NCI-H1092 treated with DMSO at 0.1 percent for 48 hours (cell line): ENCODE data around the gene OOSP3.
"Not testable (repeated sequence)": the region's sequence is repeated elsewhere in the genome, so short reads cannot be mapped to it uniquely, and the experiment has no call there.

Experiments
- DNase-seq: peaks from one replicate; lab custom pipeline; 2025; lab: John Stamatoyannopoulos, UW

OOSP3 gene

GRCh38 chr11:59877325-59877724 lies 1.3 kb upstream of the OOSP3 start:
- no peak for DNase-seq

GRCh38 chr11:59877784-59878183 lies 798 bp upstream of the OOSP3 start:
- DNase-seq: no peak

GRCh38 chr11:59879567-59879966 lies 985 bp downstream of the OOSP3 start:
- DNase-seq: no peak

- DNase-seq: no peak
These were observed 5.0 kb downstream of the OOSP3 start for GRCh38 chr11:59883597-59883996.

- not testable (repeated sequence) for DNase-seq
These were observed 8.6 kb downstream of the OOSP3 start for GRCh38 chr11:59887156-59887555.

- DNase-seq: no peak
These were observed 13.2 kb downstream of the OOSP3 start for GRCh38 chr11:59891781-59892181.

GRCh38 chr11:59894616-59895015 lies 16.0 kb downstream of the OOSP3 start:
- no peak for DNase-seq

GRCh38 chr11:59898046-59898445 lies 19.5 kb downstream of the OOSP3 start:
- DNase-seq: no peak

- DNase-seq: no peak
These were observed 20.1 kb downstream of the OOSP3 start for GRCh38 chr11:59898650-59899049.

- no peak for DNase-seq
These were observed 20.9 kb downstream of the OOSP3 start for GRCh38 chr11:59899532-59899931.

- DNase-seq: no peak
These were observed 22.0 kb downstream of the OOSP3 start for GRCh38 chr11:59900366-59901126.

GRCh38 chr11:59901306-59901705 lies 22.7 kb downstream of the OOSP3 start:
- DNase-seq: no peak

GRCh38 chr11:59903569-59903968 lies 25.0 kb downstream of the OOSP3 start:
- DNase-seq: not testable (repeated sequence)

- DNase-seq: no peak
These were observed 39.9 kb downstream of the OOSP3 start for GRCh38 chr11:59918480-59918879.

GRCh38 chr11:59918987-59919589 lies 40.5 kb downstream of the OOSP3 start:
- peak; percentile 2 for DNase-seq

- no peak for DNase-seq
These were observed 45.2 kb downstream of the OOSP3 start for GRCh38 chr11:59923813-59924212.

GRCh38 chr11:59931688-59932087 lies 53.1 kb downstream of the OOSP3 start:
- no peak for DNase-seq

GRCh38 chr11:59938132-59938531 lies 59.5 kb downstream of the OOSP3 start, which contains the start of gene OOSP1:
Gene OOSP1 (plus strand): TSS chr11:59938432. CDS start chr11:59938455, 23 bp downstream.
- no peak for DNase-seq

- DNase-seq: no peak
These were observed 60.1 kb downstream of the OOSP3 start for GRCh38 chr11:59938718-59939117.

- DNase-seq: no peak
These were observed 60.9 kb downstream of the OOSP3 start for GRCh38 chr11:59939482-59939881.

GRCh38 chr11:59941091-59941490 lies 62.5 kb downstream of the OOSP3 start:
- DNase-seq: no peak

GRCh38 chr11:59943997-59944714 lies 65.6 kb downstream of the OOSP3 start:
- DNase-seq: no peak

- no peak for DNase-seq
These were observed 66.1 kb downstream of the OOSP3 start for GRCh38 chr11:59944720-59945119.
